GM21723 (cell line): Measurements from ENCODE around the gene IGHMBP2.

ENCODE experiments used
- ATAC-seq: cut with Tn5 transposase; IDR thresholded peaks from one replicate; pipeline ENCODE4 v1.9.1; 2021; ENCODE audit warnings: mild to moderate bottlenecking, moderate library complexity; ENCODE audit not compliant: unreplicated experiment

The IGHMBP2 gene

GRCh38 chr11:68978626-68978930, 74.9 kb downstream of the IGHMBP2 start:
- ATAC-seq = no peak

GRCh38 chr11:68978931-68979594, 75.4 kb downstream of the IGHMBP2 start:
- ATAC-seq = no peak

- no peak for ATAC-seq
Measured at GRCh38 chr11:68979931-68980775, 76.5 kb downstream of the IGHMBP2 start.

GRCh38 chr11:68980776-68981065, 77.0 kb downstream of the IGHMBP2 start, which contains the start of gene MRGPRD:
Gene MRGPRD, minus strand, starts transcription at chr11:68980986. Its CDS starts 0 bp downstream, at chr11:68980986.
- ATAC-seq = no peak

- ATAC-seq = no peak
Measured at GRCh38 chr11:68982134-68982533, 78.4 kb downstream of the IGHMBP2 start.

- ATAC-seq = no peak
Measured at GRCh38 chr11:68983801-68984200, 80.1 kb downstream of the IGHMBP2 start.

GRCh38 chr11:68987211-68987610, 83.5 kb downstream of the IGHMBP2 start:
- no peak for ATAC-seq

- no peak for ATAC-seq
Measured at GRCh38 chr11:68988491-68988890, 84.8 kb downstream of the IGHMBP2 start.
